ENCODE measurements around the gene ARHGAP9.

ARHGAP9 gene

GRCh38 chr12:57490126-57490525 is 10.5 kb upstream of the ARHGAP9 start:
- no peak overlapping the region for H3K4me3 Mint-ChIP-seq
- no peak for DNase-seq (ENCODE audit: low spot score)
- peaks cover 44% of the 10 kb centered on the region for H3K36me3 Mint-ChIP-seq (ENCODE audit: low read depth)
- H3K27me3 Mint-ChIP-seq (ENCODE audit: low read depth) = no peaks in the 10 kb centered on the region
- no peak overlapping the region for H3K27ac Mint-ChIP-seq
- H3K4me1 Mint-ChIP-seq (ENCODE audit: low read depth) = peaks cover 21% of the 10 kb centered on the region
- H3K9me3 Mint-ChIP-seq = no peaks in the 10 kb centered on the region

- H3K4me3 Mint-ChIP-seq = peak overlapping the region; percentile 99
- H3K27me3 Mint-ChIP-seq (ENCODE audit: low read depth) = no peaks in the 10 kb centered on the region
- H3K9me3 Mint-ChIP-seq = no peaks in the 10 kb centered on the region
- H3K36me3 Mint-ChIP-seq (ENCODE audit: low read depth) = peaks cover 42% of the 10 kb centered on the region
- no peak for DNase-seq (ENCODE audit: low spot score)
- H3K4me1 Mint-ChIP-seq (ENCODE audit: low read depth) = peaks cover 21% of the 10 kb centered on the region
- H3K27ac Mint-ChIP-seq = peak overlapping the region; percentile 93
These were observed 9.5 kb upstream of the ARHGAP9 start for GRCh38 chr12:57489157-57489641.

- peaks cover 39% of the 10 kb centered on the region for H3K36me3 Mint-ChIP-seq (ENCODE audit: low read depth)
- no peak for DNase-seq (ENCODE audit: low spot score)
These were observed 8.9 kb upstream of the ARHGAP9 start for GRCh38 chr12:57488402-57489156.

GRCh38 chr12:57487597-57488401 is 8.1 kb upstream of the ARHGAP9 start, which contains the start of gene MARS1:
TSS of gene MARS1 (plus strand) at chr12:57488068. CDS start at chr12:57488091, 23 bp downstream.
- H3K27ac Mint-ChIP-seq = peak within 1 kb of the TSS; percentile 93
- peak within 1 kb of the TSS; percentile 99 for H3K4me3 Mint-ChIP-seq
- H3K36me3 Mint-ChIP-seq (ENCODE audit: low read depth) = peaks cover 37% of the 10 kb centered on the region
- peaks cover 21% of the 10 kb centered on the region for H3K4me1 Mint-ChIP-seq (ENCODE audit: low read depth)
- DNase-seq (ENCODE audit: low spot score) = peak; percentile 95
- no peaks in the 10 kb centered on the region for H3K27me3 Mint-ChIP-seq (ENCODE audit: low read depth)
- H3K9me3 Mint-ChIP-seq = no peaks in the 10 kb centered on the region

More at GRCh38 chr12:57488402-57489156, 8.9 kb upstream of the ARHGAP9 start:
- Mint-ChIP-seq H3K9me3 (no peaks in the 10 kb centered on the region), H3K4me3 (peak overlapping the region; percentile 99), H3K4me1 (ENCODE audit: low read depth) (peaks cover 21% of the 10 kb centered on the region), H3K27me3 (ENCODE audit: low read depth) (no peaks in the 10 kb centered on the region), H3K27ac (peak overlapping the region; percentile 93)

- DNase-seq (ENCODE audit: low spot score) = no peak
- Mint-ChIP-seq H3K9me3 (no peaks in the 10 kb centered on the region), H3K36me3 (ENCODE audit: low read depth) (peaks cover 32% of the 10 kb centered on the region), H3K4me1 (ENCODE audit: low read depth) (peaks cover 21% of the 10 kb centered on the region), H3K4me3 (peak overlapping the region; percentile 99), H3K27me3 (ENCODE audit: low read depth) (no peaks in the 10 kb centered on the region), H3K27ac (no peak overlapping the region)
These were observed 7.5 kb upstream of the ARHGAP9 start for GRCh38 chr12:57487055-57487596.

- DNase-seq (ENCODE audit: low spot score) = no peak
- H3K27me3 Mint-ChIP-seq (ENCODE audit: low read depth) = no peaks in the 10 kb centered on the region
- no peak overlapping the region for H3K4me3 Mint-ChIP-seq
- peaks cover 24% of the 10 kb centered on the region for H3K36me3 Mint-ChIP-seq (ENCODE audit: low read depth)
- H3K4me1 Mint-ChIP-seq (ENCODE audit: low read depth) = peaks cover 26% of the 10 kb centered on the region
- H3K27ac Mint-ChIP-seq = peak overlapping the region; percentile 23
- no peaks in the 10 kb centered on the region for H3K9me3 Mint-ChIP-seq
These were observed 6.0 kb upstream of the ARHGAP9 start for GRCh38 chr12:57485695-57486094.

GRCh38 chr12:57483466-57483865 is 3.8 kb upstream of the ARHGAP9 start:
- Mint-ChIP-seq H3K4me1 (ENCODE audit: low read depth) (peaks cover 28% of the 10 kb centered on the region), H3K9me3 (no peaks in the 10 kb centered on the region), H3K36me3 (ENCODE audit: low read depth) (peaks cover 7% of the 10 kb centered on the region), H3K27me3 (ENCODE audit: low read depth) (no peaks in the 10 kb centered on the region), H3K27ac (no peak overlapping the region), H3K4me3 (no peak overlapping the region)
- no peak for DNase-seq (ENCODE audit: low spot score)

- peak overlapping the region; percentile 85 for H3K27ac Mint-ChIP-seq
- no peaks in the 10 kb centered on the region for H3K27me3 Mint-ChIP-seq (ENCODE audit: low read depth)
- DNase-seq (ENCODE audit: low spot score) = no peak
- H3K4me1 Mint-ChIP-seq (ENCODE audit: low read depth) = peaks cover 40% of the 10 kb centered on the region
- H3K9me3 Mint-ChIP-seq = no peaks in the 10 kb centered on the region
- H3K36me3 Mint-ChIP-seq (ENCODE audit: low read depth) = peaks cover 14% of the 10 kb centered on the region
- no peak overlapping the region for H3K4me3 Mint-ChIP-seq
These were observed 2.0 kb upstream of the ARHGAP9 start for GRCh38 chr12:57481671-57482070.

GRCh38 chr12:57479043-57479375 is 657 bp downstream of the ARHGAP9 start:
- peak overlapping the region; percentile 99 for H3K27ac Mint-ChIP-seq
- H3K36me3 Mint-ChIP-seq (ENCODE audit: low read depth) = peaks cover 31% of the 10 kb centered on the region
- H3K4me1 Mint-ChIP-seq (ENCODE audit: low read depth) = peaks cover 56% of the 10 kb centered on the region
- peak overlapping the region; percentile 96 for H3K4me3 Mint-ChIP-seq
- H3K27me3 Mint-ChIP-seq (ENCODE audit: low read depth) = no peaks in the 10 kb centered on the region
- H3K9me3 Mint-ChIP-seq = no peaks in the 10 kb centered on the region
- no peak for DNase-seq (ENCODE audit: low spot score)

GRCh38 chr12:57477710-57478681 is 1.7 kb downstream of the ARHGAP9 start:
- DNase-seq (ENCODE audit: low spot score) = peak; percentile 62
- Mint-ChIP-seq H3K36me3 (ENCODE audit: low read depth) (peaks cover 39% of the 10 kb centered on the region), H3K4me1 (ENCODE audit: low read depth) (peaks cover 60% of the 10 kb centered on the region), H3K4me3 (peak overlapping the region; percentile 96), H3K27ac (peak overlapping the region; percentile 99), H3K9me3 (no peaks in the 10 kb centered on the region), H3K27me3 (ENCODE audit: low read depth) (no peaks in the 10 kb centered on the region)

GRCh38 chr12:57476993-57477709 is 2.5 kb downstream of the ARHGAP9 start:
- Mint-ChIP-seq H3K36me3 (ENCODE audit: low read depth) (peaks cover 46% of the 10 kb centered on the region), H3K27me3 (ENCODE audit: low read depth) (no peaks in the 10 kb centered on the region), H3K9me3 (no peaks in the 10 kb centered on the region), H3K4me3 (peak overlapping the region; percentile 96), H3K4me1 (ENCODE audit: low read depth) (peaks cover 64% of the 10 kb centered on the region), H3K27ac (peak overlapping the region; percentile 99)
- DNase-seq (ENCODE audit: low spot score) = no peak

GRCh38 chr12:57476162-57476992 is 3.3 kb downstream of the ARHGAP9 start:
- Mint-ChIP-seq H3K4me3 (peak overlapping the region; percentile 96), H3K36me3 (ENCODE audit: low read depth) (peaks cover 51% of the 10 kb centered on the region), H3K9me3 (no peaks in the 10 kb centered on the region), H3K4me1 (ENCODE audit: low read depth) (peaks cover 64% of the 10 kb centered on the region), H3K27me3 (ENCODE audit: low read depth) (no peaks in the 10 kb centered on the region), H3K27ac (peak overlapping the region; percentile 99)
- DNase-seq (ENCODE audit: low spot score) = peak; percentile 81
